Medulla oblongata (tissue), 1 donor: ENCODE results near the gene BIRC6.
"Not testable (repeated sequence)": the region's sequence is repeated elsewhere in the genome, so short reads cannot be mapped to it uniquely, and the experiment has no call there.

ENCODE experiments used
- DNase-seq: peaks from one replicate; pipeline ENCODE4 v3.0.0-alpha.2; 2015; ENCODE audit errors: extremely low spot score

BIRC6 gene

GRCh38 chr2:32617599-32618189, 260.9 kb downstream of the BIRC6 start:
- DNase-seq = no peak

GRCh38 chr2:32622570-32623310, 265.9 kb downstream of the BIRC6 start:
- peak; percentile 39 for DNase-seq

- DNase-seq = no peak
Measured at GRCh38 chr2:32623311-32623706, 266.5 kb downstream of the BIRC6 start.

GRCh38 chr2:32624812-32625211, 268.0 kb downstream of the BIRC6 start:
- DNase-seq = no peak

GRCh38 chr2:32626639-32627221, 269.9 kb downstream of the BIRC6 start:
- no peak for DNase-seq

- peak; percentile 49 for DNase-seq
Measured at GRCh38 chr2:32627441-32627813, 270.6 kb downstream of the BIRC6 start.

GRCh38 chr2:32627814-32628579, 271.2 kb downstream of the BIRC6 start, which contains the start of gene TTC27:
TSS of gene TTC27 (plus strand) at chr2:32628050. CDS start at chr2:32628293, 243 bp downstream.
- peak; percentile 98 for DNase-seq

- no peak for DNase-seq
Measured at GRCh38 chr2:32632089-32632488, 275.3 kb downstream of the BIRC6 start.

GRCh38 chr2:32633040-32633439, 276.2 kb downstream of the BIRC6 start:
- DNase-seq = no peak

- not testable (repeated sequence) for DNase-seq
Measured at GRCh38 chr2:32638548-32638947, 281.7 kb downstream of the BIRC6 start.

- DNase-seq = no peak
Measured at GRCh38 chr2:32641180-32641579, 284.4 kb downstream of the BIRC6 start.

- DNase-seq = no peak
Measured at GRCh38 chr2:32647180-32647651, 290.4 kb downstream of the BIRC6 start.

- no peak for DNase-seq
Measured at GRCh38 chr2:32652555-32653209, 295.9 kb downstream of the BIRC6 start.

- DNase-seq = no peak
Measured at GRCh38 chr2:32656069-32656468, 299.2 kb downstream of the BIRC6 start.

- no peak for DNase-seq
Measured at GRCh38 chr2:32663864-32664263, 307.0 kb downstream of the BIRC6 start.

- no peak for DNase-seq
Measured at GRCh38 chr2:32666704-32667103, 309.9 kb downstream of the BIRC6 start.

- no peak for DNase-seq
Measured at GRCh38 chr2:32668254-32668653, 311.4 kb downstream of the BIRC6 start.
